Measurements from ENCODE around the gene DPY19L2.
"Not testable (repeated sequence)": the region's sequence is repeated elsewhere in the genome, so short reads cannot be mapped to it uniquely, and the experiment has no call there.

DPY19L2 gene

DNA sequence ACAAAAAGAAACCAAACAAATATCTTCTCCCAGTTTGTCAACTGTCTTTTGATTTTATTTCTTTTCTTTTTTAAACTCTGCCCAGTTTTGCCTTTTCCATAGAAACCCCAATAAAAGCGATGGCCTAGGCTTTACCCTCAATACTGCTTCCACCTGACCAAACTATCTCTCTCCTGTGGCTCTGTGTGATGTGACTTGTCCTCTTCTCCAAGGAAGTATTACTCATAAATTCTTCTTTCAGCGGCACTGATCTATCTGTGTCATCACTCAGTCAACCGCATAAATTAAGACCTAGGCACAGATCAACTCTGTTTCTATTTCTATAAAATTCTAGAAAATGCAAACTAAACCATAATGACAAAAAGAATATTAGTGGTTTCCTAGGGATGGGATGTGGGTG, 9.8 kb downstream of the DPY19L2 start:
- not testable (repeated sequence) for DNase-seq

DNA sequence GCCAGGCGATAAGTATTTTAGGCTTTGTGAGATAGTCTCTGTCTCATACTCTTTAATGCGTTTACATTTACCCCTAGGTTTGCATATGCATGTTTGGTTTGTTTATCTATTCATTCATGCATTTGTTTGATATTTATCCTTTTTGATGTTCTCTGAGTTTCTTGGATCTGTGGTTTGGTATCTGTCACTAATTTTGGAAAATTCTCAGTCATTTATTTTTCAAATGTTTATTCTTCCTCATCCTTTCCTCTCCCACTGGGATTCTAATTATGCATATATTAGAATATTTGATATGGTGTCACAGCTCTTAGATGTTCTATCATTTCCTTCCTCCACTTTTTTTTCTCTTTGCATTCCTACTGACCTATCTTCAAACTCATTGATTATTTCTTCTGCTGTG, 11.9 kb downstream of the DPY19L2 start:
- DNase-seq, result not testable (repeated sequence)

DNA sequence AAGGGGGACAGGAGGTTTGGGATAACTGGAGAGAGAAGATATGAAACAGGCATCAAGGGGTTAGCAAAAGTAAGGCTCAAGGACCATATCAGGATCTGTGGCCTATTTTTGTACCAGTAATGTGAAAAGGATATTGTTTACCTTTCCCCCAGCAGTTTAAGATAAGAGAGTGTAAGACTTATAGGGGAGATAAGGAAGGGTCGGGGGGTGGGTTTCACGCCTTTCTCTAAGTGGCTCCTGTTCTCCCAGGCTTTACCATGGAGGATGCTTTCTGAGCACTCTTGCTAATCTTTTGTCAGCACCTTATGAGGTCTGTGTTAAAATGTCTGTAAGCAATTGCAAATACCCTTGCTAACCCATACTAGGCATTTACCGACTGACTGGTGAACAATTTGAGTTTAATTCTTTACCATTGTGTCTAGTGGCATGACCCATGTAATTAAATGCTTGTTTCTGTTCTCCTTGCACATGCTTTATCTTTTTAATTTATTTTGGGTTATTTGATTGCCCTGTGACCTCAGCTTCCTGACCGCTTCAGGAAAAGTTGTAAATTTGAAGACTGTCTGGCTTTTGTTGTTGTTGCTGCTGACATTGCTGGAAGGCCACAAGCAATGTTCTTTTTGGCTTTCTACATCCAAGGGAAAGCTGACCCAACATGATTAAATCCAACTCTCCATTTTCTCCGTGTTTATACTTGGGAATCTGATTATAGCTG, 12.6 kb downstream of the DPY19L2 start:
- DNase-seq, result not testable (repeated sequence)

DNA sequence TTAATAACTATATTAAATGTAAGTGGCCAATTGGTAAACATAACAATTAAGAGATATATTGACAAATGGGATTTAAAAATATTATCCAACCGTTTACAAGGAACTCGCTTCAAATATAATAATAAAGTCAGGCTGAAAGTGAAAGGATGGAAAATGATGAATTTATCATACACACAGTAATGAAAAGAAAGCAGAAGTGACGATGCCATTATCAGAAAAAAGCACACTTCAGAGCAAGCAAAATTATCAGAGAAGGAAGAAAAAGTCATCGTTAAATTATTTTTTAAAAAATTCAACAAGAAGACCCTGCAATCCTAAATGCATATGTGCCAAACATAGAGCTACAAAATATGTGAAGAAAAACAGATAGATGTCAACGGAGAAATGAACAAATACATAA, 13.8 kb downstream of the DPY19L2 start:
- DNase-seq, result not testable (repeated sequence)

DNA sequence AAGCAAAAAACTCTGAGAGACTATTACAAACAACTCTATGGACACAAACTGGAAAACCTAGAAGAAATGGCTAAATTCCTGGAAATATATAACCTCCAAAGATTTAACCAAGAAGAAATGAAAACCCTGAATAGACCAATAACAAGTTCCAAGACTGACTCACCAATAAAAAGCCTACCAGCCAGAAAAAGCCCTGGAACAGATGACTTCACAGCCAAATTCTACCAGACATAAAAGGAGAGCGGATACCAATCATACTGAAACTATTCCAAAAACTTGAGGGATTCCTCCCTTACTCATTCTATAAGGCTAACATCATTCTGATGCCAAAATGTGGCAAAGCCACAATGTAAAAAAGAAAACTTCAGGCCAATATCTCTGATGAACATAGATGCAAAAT, 18.8 kb downstream of the DPY19L2 start:
- not testable (repeated sequence) for DNase-seq

DNA sequence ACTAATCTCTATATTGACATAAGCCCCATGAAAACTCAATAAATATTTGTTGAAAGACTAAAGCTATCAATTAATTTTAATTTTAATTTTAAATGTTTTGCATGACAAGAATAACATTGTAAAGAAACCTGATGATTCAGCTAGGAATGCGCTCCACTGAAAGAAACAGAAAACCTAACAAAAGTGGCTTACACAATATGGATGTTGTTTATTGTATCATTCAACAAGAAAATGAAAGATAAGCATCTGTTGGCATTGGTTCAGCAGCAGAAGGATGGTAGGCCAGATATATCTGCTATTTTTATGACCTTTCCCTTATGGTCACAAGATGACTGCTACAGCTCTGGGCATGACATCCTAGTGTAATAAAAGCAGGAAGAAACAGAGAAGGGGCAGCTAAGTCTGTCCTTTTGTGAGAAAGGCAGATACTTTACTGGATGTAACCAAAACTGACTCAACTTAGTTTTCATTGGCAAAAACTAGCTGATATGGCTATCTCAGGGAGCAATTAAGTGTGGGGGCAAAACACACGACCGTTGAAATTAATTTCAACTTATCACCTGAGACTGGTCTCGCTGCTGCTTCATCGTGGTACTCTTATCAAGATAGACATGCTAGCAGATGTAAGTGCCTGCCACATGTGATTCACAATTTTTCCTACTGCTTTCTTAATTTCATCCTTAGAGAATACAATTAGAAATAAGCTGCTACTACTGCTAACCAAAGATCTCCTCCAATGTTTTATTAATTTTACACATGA, 24.7 kb downstream of the DPY19L2 start:
- DNase-seq, result not testable (repeated sequence)

DNA sequence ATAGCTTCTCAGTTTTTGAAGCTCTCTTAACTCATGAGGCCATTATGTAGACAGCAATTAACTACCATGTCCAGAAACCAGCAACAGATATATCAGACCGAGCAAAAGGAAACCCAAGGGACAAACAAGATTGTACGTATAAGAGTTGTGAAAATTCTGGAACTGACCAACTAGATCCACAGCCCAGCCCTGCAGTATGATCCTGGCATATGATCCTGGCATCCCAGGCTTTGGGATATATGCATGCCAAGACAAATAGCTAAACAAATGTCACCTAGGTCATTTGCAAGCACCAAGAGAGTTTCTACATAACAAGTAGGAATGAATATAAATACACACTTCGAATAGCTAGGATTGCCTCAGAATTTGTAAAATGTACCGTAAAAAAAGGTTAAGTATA, 44.0 kb downstream of the DPY19L2 start:
- DNase-seq, result not testable (repeated sequence)

DNA sequence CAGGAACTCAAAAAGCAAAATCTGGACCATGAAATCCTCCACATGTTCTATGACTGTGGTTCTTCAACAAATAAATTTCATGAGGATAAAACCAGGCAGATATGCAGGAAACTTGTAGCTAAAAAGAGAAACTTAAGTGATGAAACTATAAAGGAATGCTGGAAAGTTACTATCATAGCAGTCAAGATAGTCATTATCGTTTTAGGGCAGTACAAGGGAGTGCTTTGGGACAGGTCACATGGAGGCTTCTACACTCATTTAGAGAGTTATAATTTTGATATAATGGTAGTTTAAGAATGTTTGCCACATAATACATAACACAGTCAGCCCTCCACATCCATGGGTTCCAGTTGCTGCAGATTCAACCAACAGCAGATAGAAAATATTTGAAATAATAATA, 52.7 kb downstream of the DPY19L2 start:
- DNase-seq, result not testable (repeated sequence)

DNA sequence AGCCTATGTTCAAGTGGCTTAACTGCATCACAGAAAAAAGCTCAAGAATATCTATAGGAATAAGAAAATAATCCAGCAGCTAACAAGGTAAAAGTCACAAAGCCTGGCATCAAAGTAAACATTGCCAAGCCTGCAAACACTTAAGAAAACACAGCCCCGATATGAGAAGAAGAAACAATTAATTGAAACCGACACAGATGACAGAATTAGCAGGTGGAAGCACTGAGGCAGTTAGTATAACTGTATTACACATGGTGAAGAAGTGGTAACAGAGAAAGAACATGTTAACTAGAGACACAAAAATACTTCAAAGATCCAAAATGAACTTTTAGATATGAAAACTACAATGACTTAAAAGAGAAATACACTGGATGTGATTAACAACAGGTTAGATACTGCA, 57.0 kb downstream of the DPY19L2 start:
- not testable (repeated sequence) for DNase-seq

DNA sequence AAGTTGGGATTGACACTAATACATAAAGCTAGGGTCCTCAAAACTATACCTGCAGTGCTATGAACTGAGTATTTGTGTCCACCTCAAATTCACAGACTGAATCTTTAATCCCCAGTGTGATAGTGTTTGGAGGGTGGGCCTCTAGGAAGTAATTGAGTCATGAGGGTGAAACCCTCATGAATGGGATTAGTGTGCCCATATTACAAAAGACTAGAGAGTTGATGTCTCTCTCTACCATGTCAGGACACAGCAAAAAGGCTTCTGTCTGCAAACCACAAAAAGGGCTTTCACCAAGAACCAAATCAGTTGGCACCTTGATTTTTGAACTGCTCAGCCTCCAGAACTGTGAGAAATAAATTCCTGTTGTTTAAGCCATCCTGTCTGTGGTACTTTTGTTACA, 59.0 kb downstream of the DPY19L2 start:
- DNase-seq, result not testable (repeated sequence)

DNA sequence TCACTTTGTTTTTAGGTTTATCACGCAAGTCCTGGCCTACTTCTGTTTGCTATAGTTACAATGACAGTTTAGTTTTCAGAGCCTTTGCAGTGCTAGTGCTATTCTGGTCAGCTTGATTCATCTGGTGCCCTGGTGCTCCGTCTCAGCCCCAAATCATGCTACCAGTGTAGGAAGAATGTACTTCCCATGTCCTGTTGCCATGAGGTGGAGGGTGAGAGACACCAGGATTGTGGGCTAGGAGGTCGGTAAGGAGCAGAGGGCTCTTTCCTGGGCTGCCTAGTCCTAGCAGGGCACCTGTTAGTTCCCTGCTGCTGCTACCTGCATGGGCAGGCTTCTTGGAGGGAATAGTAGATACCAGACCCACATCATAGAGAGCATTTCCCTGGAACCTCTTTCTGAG, 63.3 kb downstream of the DPY19L2 start:
- DNase-seq, result not testable (repeated sequence)

DNA sequence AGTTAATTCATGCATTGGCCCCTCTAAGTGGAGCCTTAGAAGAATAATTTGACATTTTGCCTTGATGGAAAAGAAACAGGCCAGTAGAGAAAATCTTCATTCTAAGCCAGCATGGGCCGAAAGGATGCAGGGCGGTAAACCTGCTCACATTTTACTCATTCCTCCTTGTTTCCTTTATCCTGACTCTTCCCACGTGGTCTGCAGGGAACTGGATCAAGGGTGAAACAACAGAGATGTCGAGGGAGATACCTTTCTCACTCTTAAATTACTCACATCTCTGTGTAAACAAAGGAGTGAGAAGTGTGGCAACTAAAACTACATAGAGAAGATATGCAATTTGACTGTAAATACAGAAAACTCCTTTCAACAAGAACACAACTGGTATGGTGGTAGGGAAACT, 73.5 kb downstream of the DPY19L2 start:
- not testable (repeated sequence) for DNase-seq

DNA sequence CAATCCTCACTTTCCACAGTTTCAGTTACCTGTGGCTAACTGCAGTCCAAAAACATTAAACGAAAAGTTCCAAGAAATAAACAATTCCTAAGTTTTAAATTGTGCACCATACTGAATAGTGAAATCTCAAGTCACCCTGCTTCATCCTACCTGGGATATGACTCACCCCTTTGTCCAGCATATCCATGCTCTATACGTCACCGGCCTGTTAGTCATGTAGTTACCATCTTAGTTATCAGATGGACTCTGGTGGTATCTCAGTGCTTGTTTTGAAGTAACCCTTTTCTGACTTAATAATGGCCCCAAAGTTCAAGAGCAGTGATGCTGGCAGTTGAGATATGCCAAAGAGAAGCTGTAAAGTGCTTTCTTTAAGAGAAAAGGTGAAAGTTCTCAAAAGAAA, 83.9 kb downstream of the DPY19L2 start:
- not testable (repeated sequence) for DNase-seq

DNA sequence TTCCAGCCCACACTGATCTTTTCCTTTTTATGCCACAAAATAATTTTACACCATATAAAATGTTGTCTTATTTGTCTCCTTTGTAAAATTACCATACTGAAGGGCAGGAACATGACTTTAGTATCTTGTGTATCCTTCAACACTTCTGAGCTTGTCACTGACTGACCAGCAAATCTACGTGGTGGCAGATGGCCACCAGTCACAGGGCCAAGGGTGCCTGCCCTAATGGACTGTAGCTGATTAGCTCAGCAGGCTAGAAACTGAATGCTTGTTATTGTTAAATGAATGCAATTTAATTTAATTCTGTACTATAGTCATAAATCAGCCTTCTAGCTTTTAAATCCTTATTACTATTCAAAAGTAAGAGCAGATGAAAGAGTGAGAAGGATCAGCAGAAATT, 85.0 kb downstream of the DPY19L2 start:
- DNase-seq, result not testable (repeated sequence)

DNA sequence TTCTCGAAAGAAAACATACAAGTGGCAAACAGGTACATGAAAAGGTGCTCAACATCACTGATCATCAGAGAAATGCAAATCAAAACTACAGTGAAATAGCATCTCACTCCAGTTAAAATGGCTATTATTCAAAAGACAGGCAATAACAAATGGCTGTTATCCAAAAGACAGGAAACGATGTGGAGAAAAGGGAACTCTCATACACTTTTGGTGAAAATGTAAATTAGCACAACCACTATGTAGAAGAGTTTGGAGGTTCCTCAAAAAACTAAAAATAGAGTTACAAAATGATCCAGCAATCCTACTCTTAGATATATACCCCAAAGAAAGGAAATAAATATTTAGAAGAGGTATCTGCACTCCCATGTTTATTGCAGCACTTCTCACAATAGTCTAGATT, 90.7 kb downstream of the DPY19L2 start:
- DNase-seq, result not testable (repeated sequence)

DNA sequence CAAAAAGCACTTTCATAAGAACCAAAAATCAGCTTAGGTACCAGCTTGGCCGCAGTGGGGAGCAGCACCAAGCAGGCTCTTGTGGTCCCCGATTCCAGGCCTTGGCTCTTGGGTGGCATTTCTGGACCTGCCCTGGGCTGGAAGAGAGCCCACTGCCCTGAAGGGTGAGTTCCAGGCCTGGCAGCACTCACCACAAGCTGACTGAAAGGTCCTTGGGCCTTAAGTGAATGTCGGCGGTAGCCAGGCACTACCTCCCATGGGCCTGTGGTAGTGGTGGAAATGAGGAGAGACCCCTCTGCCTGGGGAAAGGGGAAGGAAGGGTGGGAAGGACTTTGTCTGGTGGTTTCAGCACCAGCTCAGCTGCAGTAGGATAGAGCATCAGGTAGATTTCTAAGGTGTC, 96.3 kb downstream of the DPY19L2 start:
- not testable (repeated sequence) for DNase-seq

DNA sequence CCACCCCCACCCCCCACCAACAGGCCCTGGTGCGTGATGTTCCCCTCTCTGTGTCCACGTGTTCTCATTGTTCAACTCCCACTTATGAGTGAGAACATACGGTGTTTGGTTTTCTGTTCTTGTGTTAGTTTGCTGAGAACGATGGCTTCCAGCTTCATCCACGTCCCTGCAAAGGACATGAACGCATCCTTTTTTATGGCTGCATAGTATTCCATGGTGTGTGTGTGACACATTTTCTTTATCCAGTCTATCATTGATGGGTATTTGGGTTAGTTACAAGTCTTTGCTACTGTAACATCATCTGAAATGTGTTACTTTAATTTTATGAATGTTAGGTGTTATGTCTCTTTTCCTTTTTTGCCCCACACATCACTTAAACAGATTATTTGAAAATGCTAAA, 109.8 kb downstream of the DPY19L2 start:
- not testable (repeated sequence) for DNase-seq

DNA sequence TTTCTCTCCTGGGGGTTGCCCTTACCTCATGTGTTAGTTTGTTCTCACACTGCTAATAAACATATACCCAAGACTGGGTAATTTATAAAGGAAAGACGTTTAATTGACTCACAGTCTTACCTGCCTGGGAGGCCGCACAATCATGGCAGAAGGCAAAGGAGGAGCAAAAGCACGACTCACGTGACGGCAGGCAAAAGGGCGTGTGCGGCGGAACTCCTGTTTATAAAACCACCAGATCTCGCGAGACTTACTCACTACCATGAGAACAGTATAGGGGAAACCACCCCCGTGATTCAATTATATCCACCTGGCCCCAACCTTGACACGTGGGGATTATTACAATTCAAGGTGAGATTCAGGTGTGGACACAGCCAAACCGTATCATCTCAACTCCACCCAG, 116.9 kb downstream of the DPY19L2 start:
- DNase-seq, result not testable (repeated sequence)

DNA sequence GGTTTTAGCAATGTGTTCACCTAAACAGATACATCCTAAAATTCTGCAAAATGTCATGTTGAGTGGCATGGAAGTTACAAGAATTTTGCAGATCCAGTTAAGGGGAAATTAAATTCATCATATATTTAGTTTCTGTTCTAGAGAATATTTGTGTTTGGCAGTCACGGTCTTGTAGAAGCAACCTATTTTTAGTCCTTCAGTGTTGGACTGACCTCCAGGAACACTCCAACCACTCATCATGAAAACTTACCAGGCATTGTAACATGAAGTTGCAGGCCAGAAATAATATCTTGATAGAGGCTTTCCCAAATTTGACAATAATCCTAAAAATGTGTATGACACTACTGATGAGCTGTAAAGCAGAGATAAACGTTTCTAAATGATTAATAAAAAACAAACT, 119.3 kb downstream of the DPY19L2 start:
- DNase-seq, result not testable (repeated sequence)

DNA sequence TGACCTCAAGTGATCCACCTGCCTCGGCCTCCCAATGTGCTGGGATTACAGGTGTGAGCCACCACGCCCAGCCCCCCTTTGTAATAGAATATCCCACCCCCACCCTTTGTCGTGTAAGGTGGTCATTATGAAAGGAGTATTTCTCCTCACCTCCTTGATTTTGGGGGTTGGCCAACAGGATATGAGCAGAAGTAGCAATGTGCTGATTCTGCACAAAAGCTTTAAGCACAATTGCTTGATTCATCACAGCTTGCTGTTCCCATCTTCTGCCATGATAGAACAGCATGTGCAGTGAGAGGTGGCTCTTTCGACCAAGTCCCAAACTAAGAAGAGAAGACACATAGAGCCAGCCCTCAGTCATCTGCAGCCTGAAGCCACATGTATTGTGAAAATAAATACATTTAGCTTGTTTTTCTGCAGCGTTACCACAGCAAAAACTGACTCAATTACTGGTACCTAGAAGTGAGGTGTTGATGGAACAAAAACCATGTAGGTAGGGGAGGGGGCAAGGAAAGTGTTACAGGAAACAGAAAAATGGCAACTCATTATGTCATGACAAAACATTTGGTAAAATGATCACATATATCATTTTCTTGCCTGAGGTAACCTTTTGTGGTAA, 122.9 kb downstream of the DPY19L2 start:
- not testable (repeated sequence) for DNase-seq

DNA sequence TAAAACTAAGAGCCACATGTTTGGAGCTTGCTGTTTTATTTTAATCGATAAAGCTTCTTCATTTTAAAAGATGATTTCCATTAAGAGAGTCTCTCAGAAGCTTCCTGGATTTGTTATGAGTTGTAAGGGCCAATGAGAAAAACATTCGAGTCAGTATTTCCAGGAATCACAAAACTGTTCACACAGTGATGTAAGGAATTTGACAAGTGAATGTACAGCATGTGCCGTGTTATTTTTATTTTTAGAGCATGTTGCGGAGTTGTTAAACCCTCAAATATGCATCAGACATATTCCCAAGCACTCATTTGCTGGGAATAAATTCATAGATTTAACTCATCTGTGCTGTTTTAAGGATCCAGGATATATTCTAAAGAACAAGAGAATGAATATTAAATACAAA, 129.6 kb downstream of the DPY19L2 start:
- DNase-seq, result not testable (repeated sequence)

DNA sequence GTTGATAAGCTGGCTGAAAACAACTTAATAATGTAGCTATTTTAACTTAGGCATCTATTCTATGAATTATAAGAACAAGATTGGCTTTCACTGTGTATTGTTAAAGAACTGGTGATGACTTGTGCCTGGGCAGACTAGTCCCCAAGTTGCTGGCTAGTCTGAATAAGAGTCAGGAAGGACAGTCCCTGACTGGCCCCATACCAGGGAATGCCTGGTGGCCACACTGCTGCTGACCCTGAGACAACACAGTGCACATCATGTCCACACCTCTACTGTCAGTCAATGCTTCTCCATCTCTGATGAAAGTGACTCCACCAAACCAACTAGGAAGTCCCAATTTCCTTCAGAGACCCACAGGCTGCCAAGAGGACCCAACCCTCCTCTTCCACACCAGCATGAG, 130.5 kb downstream of the DPY19L2 start:
- not testable (repeated sequence) for DNase-seq

DNA sequence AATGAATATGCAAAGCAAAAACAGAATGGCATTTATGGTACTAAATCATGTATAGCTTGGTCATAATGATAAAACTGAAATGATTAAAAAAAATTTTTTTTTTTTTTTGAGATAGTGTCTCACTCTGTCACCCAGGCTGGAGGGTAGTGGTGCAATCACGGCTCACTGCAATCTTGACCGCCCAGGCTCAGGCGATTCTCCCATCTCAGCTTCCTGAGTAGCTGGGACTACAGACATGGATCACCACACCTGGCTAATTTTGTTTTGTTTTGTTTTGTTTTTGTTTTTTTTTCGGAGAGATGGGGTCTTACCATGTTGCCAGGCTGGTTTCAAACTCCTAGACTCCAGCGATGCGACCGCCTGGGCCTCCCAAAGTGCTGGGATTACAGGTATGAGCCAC, 138.7 kb downstream of the DPY19L2 start:
- not testable (repeated sequence) for DNase-seq

DNA sequence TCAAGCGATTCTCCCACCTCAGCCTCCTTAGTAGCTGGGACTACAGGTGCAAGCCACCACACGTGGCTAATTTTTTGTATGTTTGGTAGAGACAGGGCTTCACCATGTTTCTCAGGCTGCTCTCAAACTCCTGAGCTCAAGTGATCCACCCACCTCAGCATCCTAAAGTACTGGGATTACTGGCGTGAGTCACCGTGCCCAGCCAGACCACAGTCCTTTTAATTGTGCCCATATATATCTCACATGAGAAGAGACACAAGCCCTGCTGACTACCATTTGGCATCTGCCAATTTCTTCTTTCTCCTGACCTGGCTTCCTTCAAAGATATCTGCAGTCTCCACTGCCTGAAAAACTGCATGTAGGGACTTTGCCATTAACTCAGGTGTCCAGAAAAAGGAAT, 142.5 kb downstream of the DPY19L2 start:
- DNase-seq, result no peak
